H9 (cell line): ENCODE results near the gene RAC2. TPM values are rescaled to one million over a fixed set of nuclear protein-coding genes. Genes with fewer than 3 reads are reported as not detected.

Experiments
- DNase-seq: peaks from one replicate; pipeline ENCODE4 v3.0.0-alpha.2; 2017
- H2AFZ ChIP-seq: one replicate; pipeline ENCODE4 v1.6.1; 2013; ENCODE audit warnings: mild to moderate bottlenecking, low read length, control low read depth, moderate library complexity
- H2AK5ac ChIP-seq: 2 replicates; pipeline ENCODE4 v1.6.1; 2013; ENCODE audit warnings: low read length, control low read depth, mixed read lengths; ENCODE audit not compliant: insufficient read length
- H2BK120ac ChIP-seq: one replicate; pipeline ENCODE4 v1.6.1; 2013; ENCODE audit warnings: low read depth, mild to moderate bottlenecking, low read length, control low read depth, inconsistent platforms; ENCODE audit not compliant: poor library complexity, severe bottlenecking
- H2BK12ac ChIP-seq: 2 replicates; pipeline ENCODE4 v1.6.1; 2013; ENCODE audit warnings: low read length, control low read depth, mixed read lengths, low read depth; ENCODE audit not compliant: insufficient read length
- H2BK15ac ChIP-seq: 2 replicates; pipeline ENCODE4 v1.6.1; 2013; ENCODE audit warnings: low read depth, low read length, control low read depth
- H2BK20ac ChIP-seq: one replicate; pipeline ENCODE4 v1.6.1; 2013; ENCODE audit warnings: low read depth, mild to moderate bottlenecking, low read length, control low read depth, inconsistent platforms; ENCODE audit not compliant: poor library complexity, severe bottlenecking
- H2BK5ac ChIP-seq: 2 replicates; pipeline ENCODE4 v1.6.1; 2013; ENCODE audit warnings: low read length, control low read depth, mixed read lengths; ENCODE audit not compliant: insufficient read length
- H3K14ac ChIP-seq: 2 replicates; pipeline ENCODE4 v1.6.1; 2013; ENCODE audit warnings: low read length, control low read depth; ENCODE audit not compliant: insufficient read depth
- H3K18ac ChIP-seq: 2 replicates; pipeline ENCODE4 v1.6.1; 2013; ENCODE audit warnings: low read depth, mild to moderate bottlenecking, mixed read lengths, low read length, control low read depth; ENCODE audit not compliant: insufficient read length
- H3K23ac ChIP-seq: 2 replicates; pipeline ENCODE4 v1.6.1; 2013; ENCODE audit warnings: low read length, control low read depth, mixed read lengths, low read depth; ENCODE audit not compliant: insufficient read length
- H3K23me2 ChIP-seq: 2 replicates; pipeline ENCODE4 v1.6.1; 2013; ENCODE audit warnings: low read depth, mild to moderate bottlenecking, mixed read lengths, low read length, control low read depth; ENCODE audit not compliant: insufficient read length, poor library complexity, severe bottlenecking
- H3K27ac ChIP-seq: 2 replicates; pipeline ENCODE4 v1.5.1; 2013; ENCODE audit warnings: low read length, control low read depth, mixed read lengths, low read depth; ENCODE audit not compliant: insufficient read length
- H3K27me3 ChIP-seq: 2 replicates; pipeline ENCODE4 v1.6.1; 2013; ENCODE audit warnings: low read length, control low read depth, inconsistent platforms; ENCODE audit not compliant: insufficient read depth
- H3K4ac ChIP-seq: 2 replicates; pipeline ENCODE4 v1.6.1; 2013; ENCODE audit warnings: low read depth, mild to moderate bottlenecking, control low read depth, inconsistent platforms, low read length, moderate library complexity
- H3K4me1 ChIP-seq: 2 replicates; pipeline ENCODE4 v1.6.1; 2013; ENCODE audit warnings: low read length, control low read depth, inconsistent platforms; ENCODE audit not compliant: insufficient read depth
- H3K4me2 ChIP-seq: 2 replicates; pipeline ENCODE4 v1.6.1; 2013; ENCODE audit warnings: low read length, control low read depth, mixed read lengths; ENCODE audit not compliant: insufficient read length, insufficient read depth
- H3K56ac ChIP-seq: 2 replicates; pipeline ENCODE4 v1.6.1; 2013; ENCODE audit warnings: low read depth, mild to moderate bottlenecking, mixed read lengths, low read length, control low read depth; ENCODE audit not compliant: insufficient read length
- H3K79me1 ChIP-seq: 2 replicates; pipeline ENCODE4 v1.6.1; 2013; ENCODE audit warnings: low read depth, mild to moderate bottlenecking, moderate library complexity, low read length, control low read depth, inconsistent platforms; ENCODE audit not compliant: insufficient read depth, poor library complexity, severe bottlenecking
- H3K79me2 ChIP-seq: 2 replicates; pipeline ENCODE4 v1.6.1; 2013; ENCODE audit warnings: low read length, control low read depth, inconsistent platforms; ENCODE audit not compliant: insufficient read depth
- H3K9ac ChIP-seq: 2 replicates; pipeline ENCODE4 v1.6.1; 2013; ENCODE audit warnings: low read length, control low read depth, mixed read lengths; ENCODE audit not compliant: insufficient read length; ENCODE audit errors: extremely low read depth
- H3K9me3 ChIP-seq: one replicate; pipeline ENCODE4 v1.6.1; 2013; ENCODE audit warnings: low read depth, low read length, inconsistent platforms; ENCODE audit not compliant: control insufficient read depth
- H3T11ph ChIP-seq: one replicate; pipeline ENCODE4 v1.6.1; 2013; ENCODE audit warnings: mild to moderate bottlenecking, low read length, control low read depth, inconsistent platforms
- H4K20me1 ChIP-seq: one replicate; pipeline ENCODE4 v1.6.1; 2013; ENCODE audit not compliant: control insufficient read depth, insufficient read length, insufficient read depth
- H4K5ac ChIP-seq: 2 replicates; pipeline ENCODE4 v1.6.1; 2013; ENCODE audit warnings: low read depth, mild to moderate bottlenecking, mixed read lengths, low read length, control low read depth; ENCODE audit not compliant: insufficient read length
- H4K8ac ChIP-seq: replicated peaks from 2 replicates; pipeline ENCODE4 v1.6.1; 2013; ENCODE audit warnings: low read length, control low read depth, mixed read lengths, low read depth; ENCODE audit not compliant: insufficient read length
- H4K91ac ChIP-seq: 2 replicates; pipeline ENCODE4 v1.6.1; 2013; ENCODE audit warnings: low read depth, mild to moderate bottlenecking, moderate library complexity, mixed read lengths, low read length, control low read depth; ENCODE audit not compliant: insufficient read length
- H3K27ac Mint-ChIP-seq, 3 experiments: 2 replicates in 2 of 3; 3 replicates in 1 of 3; pipeline ENCODE4 v1.8.0; 2020 to 2021; ENCODE audit warnings: mixed read lengths in 3 of 3, mild to moderate bottlenecking in 1 of 3, moderate library complexity in 1 of 3
- H3K27me3 Mint-ChIP-seq: 2 replicates; pipeline ENCODE4 v1.8.0; 2021; ENCODE audit warnings: low read depth, mild to moderate bottlenecking, moderate library complexity, mixed read lengths
- H3K36me3 Mint-ChIP-seq, 3 experiments: 2 replicates in 2 of 3; 3 replicates in 1 of 3; pipeline ENCODE4 v1.8.0; 2020 to 2021; ENCODE audit warnings: low read depth in 3 of 3, mixed read lengths in 3 of 3; ENCODE audit not compliant: insufficient read depth in 1 of 3
- H3K4me1 Mint-ChIP-seq, 2 experiments: 2 replicates each; pipeline ENCODE4 v1.8.0; 2020; ENCODE audit warnings: mixed read lengths in 2 of 2
- H3K4me3 Mint-ChIP-seq, 2 experiments: 2 replicates in 1 of 2; 3 replicates in 1 of 2; pipeline ENCODE4 v1.8.0; 2020 to 2021; ENCODE audit warnings: mild to moderate bottlenecking in 2 of 2, mixed read lengths in 2 of 2, moderate library complexity in 1 of 2
- H3K9me3 Mint-ChIP-seq, 2 experiments: 2 replicates in 1 of 2; 3 replicates in 1 of 2; pipeline ENCODE4 v1.8.0; 2020; ENCODE audit warnings: mild to moderate bottlenecking in 2 of 2, mixed read lengths in 2 of 2, moderate library complexity in 1 of 2
- CTCF ChIP-seq: fragments of 200-600 bp; sonication (generic); conservative IDR thresholded peaks from 3 replicates; pipeline ENCODE4 v1.8.0; 2021; ENCODE audit warnings: antibody characterized with exemption, mild to moderate bottlenecking
- whole genome bisulfite sequencing: extraction: QIAGEN DNeasy Blood & Tissue Kit; methylation state at CpG from one replicate; pipeline ENCODE4 v1.1.7; 2013; ENCODE audit warnings: missing lambda C conversion rate, low lambda C conversion rate, mixed read lengths; ENCODE audit not compliant: insufficient read length; ENCODE audit errors: extremely low coverage; 5-methylcytosine and 5-hydroxymethylcytosine counted together
- total RNA-seq: library from RNA; stranded (reverse); gene quantifications from 2 replicates; pipeline ENCODE4 v1.2.1, GENCODE V29; 2021

Gene RAC2
- total RNA-seq, 1 experiment from 2014 or later: 2.8 TPM

DNA sequence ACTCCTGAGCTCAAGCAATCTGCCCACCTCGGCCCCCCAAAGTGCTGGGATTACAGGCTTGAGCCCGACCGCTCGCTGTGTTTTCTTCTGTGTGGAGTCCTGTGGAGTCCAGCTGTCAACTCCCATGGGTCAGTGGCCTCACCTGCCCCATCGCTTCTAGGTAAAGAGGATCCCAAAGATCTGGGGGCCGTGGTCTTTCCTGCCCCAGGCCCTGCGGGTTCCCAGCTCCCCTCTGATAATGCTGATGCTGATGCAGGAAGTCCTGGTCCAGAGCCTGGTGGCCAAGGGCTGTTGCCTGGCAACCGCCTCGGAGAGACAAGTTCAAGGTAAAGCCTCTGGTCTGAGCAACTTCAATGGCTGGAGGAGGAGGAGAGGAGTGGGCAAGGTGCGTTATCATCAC lies 41.4 kb downstream of the RAC2 start:
- Histone ChIP-seq H2BK15ac (no peak overlapping the region), H4K8ac (no peak overlapping the region), H3K27ac (no peak overlapping the region), H4K20me1 (no peaks in the 10 kb centered on the region), H3K4me2 (no peak overlapping the region), H3K9me3 (no peaks in the 10 kb centered on the region), H4K5ac (no peak overlapping the region), H3K14ac (no peak overlapping the region; the same call in 1 of the 2 replicates), H3T11ph (no peak overlapping the region), H2AFZ (no peak overlapping the region), H3K23me2 (peaks cover 5% of the 10 kb centered on the region), H3K4me1 (no peaks in the 10 kb centered on the region; the same call in 1 of the 2 replicates), H2BK20ac (no peak overlapping the region), H4K91ac (no peak overlapping the region), H2AK5ac (no peak overlapping the region), H3K9ac (no peak overlapping the region), H2BK12ac (no peak overlapping the region), H2BK120ac (no peak overlapping the region), H2BK5ac (no peak overlapping the region), H3K18ac (no peak overlapping the region), H3K79me2 (no peaks in the 10 kb centered on the region), H3K56ac (no peak overlapping the region), H3K23ac (no peak overlapping the region), H3K79me1 (no peaks in the 10 kb centered on the region), H3K27me3 (no peaks in the 10 kb centered on the region), H3K4ac (no peak overlapping the region)
- Mint-ChIP-seq H3K27me3 (peaks cover 7% of the 10 kb centered on the region), H3K4me1 (peaks cover 7 to 20% of the 10 kb centered on the region in 2 experiments), H3K27ac (no peak overlapping the region), H3K36me3 (no peaks in the 10 kb centered on the region), H3K4me3 (no peak overlapping the region), H3K9me3 (no peaks in the 10 kb centered on the region)
- no peak for TF ChIP-seq CTCF
- no peak for DNase-seq
- no CpG with 5 or more reads among the region's 10 CpGs for WGBS
